Endometrium (tissue), 2 donors: ENCODE measurements around the gene NPAS3.

Experiments used
- FAIRE-seq: peaks from 2 replicates; lab custom pipeline; 2012; peaks lifted over from hg19 to GRCh38; lab: Jason Lieb, UNC
- donor health status: control.
- donor health status: control.

Gene NPAS3

GRCh38 chr14:33480887-33481184 lies 542.2 kb downstream of the NPAS3 start:
- no peak for FAIRE-seq

- no peak for FAIRE-seq
Measured at GRCh38 chr14:33483110-33483509, 544.4 kb downstream of the NPAS3 start.

- no peak for FAIRE-seq
Measured at GRCh38 chr14:33483541-33483940, 544.9 kb downstream of the NPAS3 start.

- no peak for FAIRE-seq
Measured at GRCh38 chr14:33484264-33484663, 545.6 kb downstream of the NPAS3 start.

GRCh38 chr14:33486332-33486890 lies 547.7 kb downstream of the NPAS3 start:
- FAIRE-seq: no peak

GRCh38 chr14:33488582-33488981 lies 549.9 kb downstream of the NPAS3 start:
- no peak for FAIRE-seq

GRCh38 chr14:33490555-33490954 lies 551.9 kb downstream of the NPAS3 start:
- no peak for FAIRE-seq

GRCh38 chr14:33491112-33491511 lies 552.4 kb downstream of the NPAS3 start:
- no peak for FAIRE-seq

GRCh38 chr14:33492491-33492890 lies 553.8 kb downstream of the NPAS3 start:
- FAIRE-seq: no peak

- no peak for FAIRE-seq
Measured at GRCh38 chr14:33493266-33493665, 554.6 kb downstream of the NPAS3 start.

GRCh38 chr14:33493990-33494389 lies 555.3 kb downstream of the NPAS3 start:
- no peak for FAIRE-seq

- no peak for FAIRE-seq
Measured at GRCh38 chr14:33499687-33500086, 561.0 kb downstream of the NPAS3 start.

- FAIRE-seq: no peak
Measured at GRCh38 chr14:33504246-33505099, 565.8 kb downstream of the NPAS3 start.

GRCh38 chr14:33505266-33505962 lies 566.7 kb downstream of the NPAS3 start:
- FAIRE-seq: no peak

GRCh38 chr14:33505963-33506329 lies 567.3 kb downstream of the NPAS3 start:
- no peak for FAIRE-seq

- FAIRE-seq: no peak
Measured at GRCh38 chr14:33508126-33509062, 569.7 kb downstream of the NPAS3 start.

- no peak for FAIRE-seq
Measured at GRCh38 chr14:33509454-33509853, 570.8 kb downstream of the NPAS3 start.

- FAIRE-seq: no peak
Measured at GRCh38 chr14:33510063-33510481, 571.4 kb downstream of the NPAS3 start.

GRCh38 chr14:33510991-33511390 lies 572.3 kb downstream of the NPAS3 start:
- FAIRE-seq: no peak

GRCh38 chr14:33511851-33512640 lies 573.4 kb downstream of the NPAS3 start:
- no peak for FAIRE-seq

GRCh38 chr14:33515441-33515840 lies 576.8 kb downstream of the NPAS3 start:
- no peak for FAIRE-seq
